Right kidney (tissue), 1 donor: Measurements from ENCODE around the gene MRPS18C.
"Not testable (repeated sequence)": the region's sequence is repeated elsewhere in the genome, so short reads cannot be mapped to it uniquely, and the experiment has no call there.

ENCODE experiments used
- DNase-seq: peaks from one replicate; pipeline ENCODE4 v3.0.0-alpha.2; 2016

MRPS18C gene

GRCh38 chr4:83490876-83491450, 35.1 kb downstream of the MRPS18C start:
- no peak for DNase-seq

GRCh38 chr4:83496085-83496917, 40.4 kb downstream of the MRPS18C start:
- not testable (repeated sequence) for DNase-seq

- DNase-seq: no peak
Observed at GRCh38 chr4:83498187-83498586, 42.3 kb downstream of the MRPS18C start.

GRCh38 chr4:83501671-83502070, 45.8 kb downstream of the MRPS18C start:
- not testable (repeated sequence) for DNase-seq

GRCh38 chr4:83503974-83504373, 48.1 kb downstream of the MRPS18C start:
- no peak for DNase-seq

- no peak for DNase-seq
Observed at GRCh38 chr4:83504503-83504902, 48.6 kb downstream of the MRPS18C start.

GRCh38 chr4:83504996-83505395, 49.1 kb downstream of the MRPS18C start:
- no peak for DNase-seq

GRCh38 chr4:83509156-83509585, 53.3 kb downstream of the MRPS18C start:
- not testable (repeated sequence) for DNase-seq

GRCh38 chr4:83510442-83510841, 54.6 kb downstream of the MRPS18C start:
- no peak for DNase-seq
